ENCODE results near the gene METAP1.
A peak's percentile ranks its signal among the peaks of the same experiment; 100 is the strongest.

Gene METAP1

GRCh38 chr4:99084595-99084994, 89.1 kb downstream of the METAP1 start:
- Histone ChIP-seq H3K4me3 (replicated peaks; ENCODE audit: insufficient read depth, low read length) (no peak overlapping the region), H3K27me3 (ENCODE audit: insufficient read depth, poor library complexity, severe bottlenecking) (no peaks in the 10 kb centered on the region), H3K27ac (replicated peaks) (no peak overlapping the region)
- TF ChIP-seq POLR2AphosphoS5 (IDR thresholded peaks at IDR 0.05; ENCODE audit: low read depth) = no peak
- TF ChIP-seq, protein P1, sequence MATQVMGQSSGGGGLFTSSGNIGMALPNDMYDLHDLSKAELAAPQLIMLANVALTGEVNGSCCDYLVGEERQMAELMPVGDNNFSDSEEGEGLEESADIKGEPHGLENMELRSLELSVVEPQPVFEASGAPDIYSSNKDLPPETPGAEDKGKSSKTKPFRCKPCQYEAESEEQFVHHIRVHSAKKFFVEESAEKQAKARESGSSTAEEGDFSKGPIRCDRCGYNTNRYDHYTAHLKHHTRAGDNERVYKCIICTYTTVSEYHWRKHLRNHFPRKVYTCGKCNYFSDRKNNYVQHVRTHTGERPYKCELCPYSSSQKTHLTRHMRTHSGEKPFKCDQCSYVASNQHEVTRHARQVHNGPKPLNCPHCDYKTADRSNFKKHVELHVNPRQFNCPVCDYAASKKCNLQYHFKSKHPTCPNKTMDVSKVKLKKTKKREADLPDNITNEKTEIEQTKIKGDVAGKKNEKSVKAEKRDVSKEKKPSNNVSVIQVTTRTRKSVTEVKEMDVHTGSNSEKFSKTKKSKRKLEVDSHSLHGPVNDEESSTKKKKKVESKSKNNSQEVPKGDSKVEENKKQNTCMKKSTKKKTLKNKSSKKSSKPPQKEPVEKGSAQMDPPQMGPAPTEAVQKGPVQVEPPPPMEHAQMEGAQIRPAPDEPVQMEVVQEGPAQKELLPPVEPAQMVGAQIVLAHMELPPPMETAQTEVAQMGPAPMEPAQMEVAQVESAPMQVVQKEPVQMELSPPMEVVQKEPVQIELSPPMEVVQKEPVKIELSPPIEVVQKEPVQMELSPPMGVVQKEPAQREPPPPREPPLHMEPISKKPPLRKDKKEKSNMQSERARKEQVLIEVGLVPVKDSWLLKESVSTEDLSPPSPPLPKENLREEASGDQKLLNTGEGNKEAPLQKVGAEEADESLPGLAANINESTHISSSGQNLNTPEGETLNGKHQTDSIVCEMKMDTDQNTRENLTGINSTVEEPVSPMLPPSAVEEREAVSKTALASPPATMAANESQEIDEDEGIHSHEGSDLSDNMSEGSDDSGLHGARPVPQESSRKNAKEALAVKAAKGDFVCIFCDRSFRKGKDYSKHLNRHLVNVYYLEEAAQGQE (IDR thresholded peaks at IDR 0.05; ENCODE audit: insufficient replicate concordance, low read depth) = no peak
- TF ChIP-seq SPI1 (IDR thresholded peaks at IDR 0.05; ENCODE audit: borderline replicate concordance, low read depth) = no peak
- no peak for TF ChIP-seq GABPA (IDR thresholded peaks at IDR 0.05; ENCODE audit: low read depth)
- TF ChIP-seq, protein P2, sequence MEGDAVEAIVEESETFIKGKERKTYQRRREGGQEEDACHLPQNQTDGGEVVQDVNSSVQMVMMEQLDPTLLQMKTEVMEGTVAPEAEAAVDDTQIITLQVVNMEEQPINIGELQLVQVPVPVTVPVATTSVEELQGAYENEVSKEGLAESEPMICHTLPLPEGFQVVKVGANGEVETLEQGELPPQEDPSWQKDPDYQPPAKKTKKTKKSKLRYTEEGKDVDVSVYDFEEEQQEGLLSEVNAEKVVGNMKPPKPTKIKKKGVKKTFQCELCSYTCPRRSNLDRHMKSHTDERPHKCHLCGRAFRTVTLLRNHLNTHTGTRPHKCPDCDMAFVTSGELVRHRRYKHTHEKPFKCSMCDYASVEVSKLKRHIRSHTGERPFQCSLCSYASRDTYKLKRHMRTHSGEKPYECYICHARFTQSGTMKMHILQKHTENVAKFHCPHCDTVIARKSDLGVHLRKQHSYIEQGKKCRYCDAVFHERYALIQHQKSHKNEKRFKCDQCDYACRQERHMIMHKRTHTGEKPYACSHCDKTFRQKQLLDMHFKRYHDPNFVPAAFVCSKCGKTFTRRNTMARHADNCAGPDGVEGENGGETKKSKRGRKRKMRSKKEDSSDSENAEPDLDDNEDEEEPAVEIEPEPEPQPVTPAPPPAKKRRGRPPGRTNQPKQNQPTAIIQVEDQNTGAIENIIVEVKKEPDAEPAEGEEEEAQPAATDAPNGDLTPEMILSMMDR (IDR thresholded peaks at IDR 0.05; ENCODE audit: insufficient read depth, low read length) = no peak
- no peak for DNase-seq (ENCODE audit: low read depth in 1 of 2, low spot score in 1 of 2)

GRCh38 chr4:99088023-99088449, 92.5 kb downstream of the METAP1 start:
- Histone ChIP-seq H3K4me3 (replicated peaks; ENCODE audit: insufficient read depth, low read length) (peak overlapping the region; percentile 78), H3K27ac (replicated peaks) (peak overlapping the region; percentile 90), H3K27me3 (ENCODE audit: insufficient read depth, poor library complexity, severe bottlenecking) (no peaks in the 10 kb centered on the region)
- no peak for TF ChIP-seq POLR2AphosphoS5 (IDR thresholded peaks at IDR 0.05; ENCODE audit: low read depth)
- no peak for TF ChIP-seq SPI1 (IDR thresholded peaks at IDR 0.05; ENCODE audit: borderline replicate concordance, low read depth)
- TF ChIP-seq, protein P1 (IDR thresholded peaks at IDR 0.05; ENCODE audit: insufficient replicate concordance, low read depth) = no peak
- TF ChIP-seq, protein P2 (IDR thresholded peaks at IDR 0.05; ENCODE audit: insufficient read depth, low read length) = no peak
- no peak for TF ChIP-seq GABPA (IDR thresholded peaks at IDR 0.05; ENCODE audit: low read depth)
- DNase-seq (ENCODE audit: low read depth in 1 of 2, low spot score in 1 of 2) = peak; percentile 37 to 45

DNA sequence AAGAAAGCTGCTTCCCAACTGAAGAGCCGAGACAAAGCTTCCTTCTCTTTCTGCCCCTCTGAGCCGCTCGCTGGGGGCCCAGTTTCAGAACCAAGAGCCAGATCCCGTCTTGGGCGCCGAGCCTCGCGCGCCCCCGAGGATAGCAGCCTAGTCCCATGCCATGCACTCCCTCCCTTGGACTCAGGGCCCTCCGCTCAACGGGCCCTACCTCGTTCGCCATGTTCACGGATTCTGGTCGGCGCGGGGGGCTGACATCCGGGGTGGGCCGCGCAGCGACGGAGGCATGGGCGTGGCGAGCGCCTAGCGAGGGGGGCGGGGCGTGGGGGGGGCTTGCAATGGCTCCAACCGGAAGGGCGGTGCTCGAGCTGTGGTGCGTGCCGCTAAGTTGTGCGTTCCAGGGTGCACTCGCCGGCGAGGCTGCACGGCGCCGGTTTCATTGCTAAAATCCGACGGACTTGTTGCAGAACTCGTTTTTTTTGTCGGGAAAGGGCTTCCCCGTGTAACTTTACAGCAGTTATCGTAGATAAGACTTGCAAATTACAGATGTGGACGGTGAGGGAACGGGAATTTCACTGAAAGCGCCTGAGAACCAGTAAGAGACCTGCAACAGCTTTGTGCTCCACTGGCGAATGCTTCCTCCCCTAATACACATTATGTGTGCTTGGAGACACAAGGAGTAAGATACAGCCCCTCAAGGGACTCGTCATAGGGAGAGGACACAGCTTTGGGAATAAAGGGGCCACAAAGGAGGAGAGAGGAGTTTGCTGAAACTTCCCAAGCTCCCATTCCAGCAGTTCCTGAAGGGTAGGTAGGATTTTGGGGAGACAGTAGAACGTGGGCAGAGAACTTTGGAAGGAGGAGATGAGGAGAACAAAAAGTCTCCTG, 93.2 kb downstream of the METAP1 start, which contains the start of gene ADH5:
Gene ADH5, minus strand, starts transcription at position 308 of the 885 bp plus-strand sequence. Its CDS starts 88 bp downstream, at position 220.
- TF ChIP-seq POLR2AphosphoS5 (IDR thresholded peaks at IDR 0.05; ENCODE audit: low read depth) (peak; percentile 90), GABPA (IDR thresholded peaks at IDR 0.05; ENCODE audit: low read depth) (peak; percentile 40; the same call in 1 of the 2 replicates), SPI1 (IDR thresholded peaks at IDR 0.05; ENCODE audit: borderline replicate concordance, low read depth) (no peak)
- TF ChIP-seq, protein P1 (IDR thresholded peaks at IDR 0.05; ENCODE audit: insufficient replicate concordance, low read depth) = peak; percentile 51
- peak; percentile 66 to 79 for DNase-seq (ENCODE audit: low read depth in 1 of 2, low spot score in 1 of 2)
- peak within 1 kb of the TSS; percentile 78 for H3K4me3 ChIP-seq (replicated peaks; ENCODE audit: insufficient read depth, low read length)
- peak within 1 kb of the TSS; percentile 90 for H3K27ac ChIP-seq (replicated peaks)
- H3K27me3 ChIP-seq (ENCODE audit: insufficient read depth, poor library complexity, severe bottlenecking) = no peaks in the 10 kb centered on the region
